Measurements from ENCODE around the gene HDX.
"Not testable (repeated sequence)": the region's sequence is repeated elsewhere in the genome, so short reads cannot be mapped to it uniquely, and the experiment has no call there.

Gene HDX, protein sequence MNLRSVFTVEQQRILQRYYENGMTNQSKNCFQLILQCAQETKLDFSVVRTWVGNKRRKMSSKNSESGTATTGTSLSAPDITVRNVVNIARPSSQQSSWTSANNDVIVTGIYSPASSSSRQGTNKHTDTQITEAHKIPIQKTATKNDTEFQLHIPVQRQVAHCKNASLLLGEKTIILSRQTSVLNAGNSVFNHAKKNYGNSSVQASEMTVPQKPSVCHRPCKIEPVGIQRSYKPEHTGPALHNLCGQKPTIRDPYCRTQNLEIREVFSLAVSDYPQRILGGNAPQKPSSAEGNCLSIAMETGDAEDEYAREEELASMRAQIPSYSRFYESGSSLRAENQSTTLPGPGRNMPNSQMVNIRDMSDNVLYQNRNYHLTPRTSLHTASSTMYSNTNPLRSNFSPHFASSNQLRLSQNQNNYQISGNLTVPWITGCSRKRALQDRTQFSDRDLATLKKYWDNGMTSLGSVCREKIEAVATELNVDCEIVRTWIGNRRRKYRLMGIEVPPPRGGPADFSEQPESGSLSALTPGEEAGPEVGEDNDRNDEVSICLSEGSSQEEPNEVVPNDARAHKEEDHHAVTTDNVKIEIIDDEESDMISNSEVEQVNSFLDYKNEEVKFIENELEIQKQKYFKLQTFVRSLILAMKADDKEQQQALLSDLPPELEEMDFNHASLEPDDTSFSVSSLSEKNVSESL

DNA sequence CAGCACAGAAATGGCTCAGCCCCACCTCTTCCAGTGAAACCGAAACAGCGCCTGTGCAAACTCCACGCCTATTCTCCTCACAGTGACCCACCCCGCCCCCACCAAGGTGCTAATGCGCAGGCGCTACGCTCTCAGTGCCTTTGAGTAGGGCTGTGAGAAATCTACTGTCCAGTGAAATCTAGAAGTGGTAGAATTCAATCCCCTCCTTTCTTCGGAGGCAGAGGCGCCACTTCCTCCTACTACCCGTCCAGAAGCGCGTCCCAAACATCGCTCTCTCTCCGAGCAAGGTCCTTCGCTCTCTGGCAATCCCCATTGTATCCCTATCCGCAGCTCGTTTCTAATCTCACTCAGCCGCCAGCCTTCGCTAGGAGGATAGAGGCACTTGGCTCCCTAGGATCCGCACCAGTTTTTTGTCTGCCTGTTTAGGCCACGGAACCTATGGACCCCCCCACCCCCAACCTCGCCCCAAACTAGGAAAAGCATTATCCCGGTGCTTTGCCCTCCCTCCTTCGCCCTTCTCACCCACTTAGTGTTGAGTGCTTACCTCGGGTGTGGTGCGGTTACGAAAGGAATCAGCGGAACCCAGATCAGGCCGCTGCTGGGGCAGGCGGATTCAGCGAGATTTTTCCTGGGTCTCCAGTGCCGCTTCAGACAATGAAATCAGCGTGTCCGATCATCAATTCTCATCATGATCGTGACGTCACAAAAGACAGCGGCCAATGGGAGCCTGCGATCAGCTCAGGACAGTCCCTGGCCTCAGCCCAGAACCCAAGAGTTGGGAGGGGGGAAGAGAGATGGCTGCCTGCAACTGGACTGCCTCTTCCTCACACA is at the start of gene HDX:
Gene HDX (minus strand): TSS at position 656 of the 831 bp plus-strand sequence. CDS start 27,056 bp downstream, outside the sequence.
- DNase-seq (ENCODE audit: low read depth, low spot score): peak; percentile 55

DNA sequence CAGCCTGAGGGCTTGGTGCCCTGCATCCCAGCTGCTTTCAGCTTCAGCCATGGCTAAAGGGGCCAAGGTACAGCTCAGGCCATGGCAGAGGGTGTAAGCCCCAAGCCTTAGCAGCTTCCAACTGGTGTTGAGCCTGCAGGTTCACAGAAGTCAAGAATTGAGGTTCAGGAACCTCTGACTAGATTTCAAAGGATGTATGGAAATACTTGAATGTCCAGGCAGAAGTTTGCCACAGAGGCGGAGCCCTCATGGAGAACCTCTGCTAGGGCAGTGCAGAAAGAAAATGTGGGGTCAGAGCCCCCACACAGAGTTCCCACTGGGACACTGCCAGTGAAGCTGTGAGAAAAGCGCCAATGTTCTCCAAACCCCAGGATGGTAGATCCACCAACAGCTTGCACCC is 39.1 kb upstream of the HDX start:
- not testable (repeated sequence) for DNase-seq (ENCODE audit: low read depth, low spot score)

DNA sequence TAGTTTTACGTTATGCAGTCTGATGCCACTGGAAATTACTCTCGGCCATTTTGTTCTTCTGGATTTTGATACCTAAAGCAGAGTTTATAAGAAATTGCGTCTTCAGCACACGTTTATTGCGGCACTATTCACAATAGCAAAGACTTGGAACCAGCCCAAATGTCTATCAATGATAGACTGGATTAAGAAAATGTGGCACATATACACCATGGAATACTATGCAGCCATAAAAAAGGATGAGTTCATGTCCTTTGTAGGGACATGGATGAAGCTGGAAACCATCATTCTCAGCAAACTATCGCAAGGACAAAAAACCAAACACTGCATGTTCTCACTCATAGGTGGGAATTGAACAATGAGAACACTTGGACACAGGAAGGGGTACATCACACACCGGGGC is 35.4 kb upstream of the HDX start:
- not testable (repeated sequence) for DNase-seq (ENCODE audit: low read depth, low spot score)

DNA sequence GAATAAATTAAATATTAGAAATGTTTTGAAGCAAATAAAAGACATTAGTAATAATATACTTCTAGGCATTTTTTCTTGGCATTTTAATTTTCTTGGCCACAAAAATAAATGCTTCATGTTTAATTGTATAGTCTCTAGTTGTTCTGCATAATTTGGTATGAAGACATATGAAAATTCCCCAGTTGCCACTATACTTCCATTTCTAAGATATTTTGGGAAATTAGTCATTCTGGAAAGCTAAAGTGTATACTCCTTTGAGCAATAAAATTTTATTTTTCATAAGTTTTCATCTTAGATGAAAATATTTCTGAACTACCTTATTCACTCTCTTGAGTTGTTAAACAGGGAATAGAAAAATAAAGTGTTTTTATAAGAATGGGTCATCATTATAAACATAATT is 13.8 kb downstream of the HDX start:
- no peak for DNase-seq (ENCODE audit: low read depth, low spot score)

DNA sequence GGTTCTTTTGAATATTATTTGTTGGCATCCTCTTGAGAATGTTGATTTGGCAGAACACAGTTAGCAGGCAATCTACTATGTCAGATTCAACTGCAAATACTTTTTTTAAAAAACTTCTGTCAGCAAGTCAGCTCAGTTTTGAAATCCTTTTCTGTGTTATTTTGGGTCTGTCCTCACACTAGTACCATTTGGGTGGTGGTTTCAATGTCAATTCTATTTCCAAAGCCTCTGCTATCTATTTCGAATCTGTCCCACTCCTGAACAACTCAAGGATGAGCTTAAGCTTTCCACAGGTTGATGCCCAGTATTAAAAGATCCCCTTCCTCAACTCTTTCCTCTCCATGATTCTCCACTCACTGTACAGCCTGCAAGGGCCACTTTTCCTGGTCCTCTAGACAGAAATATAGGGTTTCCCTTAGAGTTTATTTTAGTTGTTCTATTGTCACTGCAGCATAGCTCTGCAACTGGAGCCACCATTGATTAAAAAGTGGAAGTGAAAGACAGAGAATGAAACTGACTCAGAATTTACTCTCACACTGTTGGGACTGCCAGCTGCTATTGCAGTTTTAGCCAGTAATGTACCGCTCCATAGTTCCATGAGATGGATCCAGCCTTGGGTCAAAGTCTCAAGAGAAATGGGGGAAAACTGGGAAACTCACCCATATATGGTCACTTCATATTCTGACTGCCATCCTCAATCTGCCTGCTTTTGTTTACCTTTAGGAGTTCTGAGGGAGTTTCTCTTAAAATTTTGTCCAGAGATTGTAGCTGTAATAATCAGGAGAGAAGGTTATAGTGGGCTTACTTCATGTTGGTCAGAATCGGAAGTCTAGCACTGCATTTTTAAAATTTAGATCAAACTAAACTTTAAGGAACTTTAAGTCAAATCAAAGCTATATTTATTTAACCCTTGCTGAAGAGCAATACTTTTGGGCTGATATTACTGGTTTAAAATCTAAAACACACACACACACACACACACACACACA is 14.6 kb downstream of the HDX start:
- no peak for DNase-seq (ENCODE audit: low read depth, low spot score)

DNA sequence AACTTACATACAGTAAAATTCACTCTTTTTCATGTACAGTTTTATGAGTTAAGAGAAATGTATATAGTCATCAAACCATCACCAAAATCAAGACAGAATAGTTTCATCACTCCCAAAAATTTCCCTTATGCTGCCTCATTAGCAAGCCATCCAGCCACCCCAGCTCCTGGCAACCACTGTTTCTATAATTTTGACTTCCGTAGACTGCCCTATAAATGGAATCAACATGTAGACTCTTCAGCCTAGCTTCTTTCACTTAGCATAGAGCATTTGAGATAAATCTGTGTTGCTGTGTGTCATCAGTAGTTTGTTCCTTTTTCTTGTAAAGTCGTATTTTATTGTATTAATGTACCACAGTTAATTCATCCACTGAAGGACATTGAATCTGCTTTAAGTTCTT is 23.2 kb downstream of the HDX start:
- no peak for DNase-seq (ENCODE audit: low read depth, low spot score)

DNA sequence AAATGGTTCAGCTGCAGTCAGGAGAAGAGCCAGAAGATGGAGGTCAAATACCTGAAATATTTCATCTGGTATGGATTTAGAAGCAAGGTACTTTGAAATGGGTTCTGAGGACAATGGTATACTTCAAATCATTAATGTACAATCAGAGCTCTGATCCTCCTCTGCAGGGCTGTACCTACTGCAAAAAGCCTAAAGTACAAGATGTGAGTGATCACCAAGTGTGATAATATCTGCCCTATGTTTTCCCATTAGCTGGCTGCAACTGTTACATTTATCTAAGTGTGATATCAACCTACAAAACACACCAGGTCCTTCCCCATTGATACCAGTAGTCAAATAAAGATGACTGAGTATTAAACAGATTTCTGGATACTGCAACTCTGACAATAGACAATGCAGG is 25.1 kb downstream of the HDX start:
- DNase-seq (ENCODE audit: low read depth, low spot score): no peak

DNA sequence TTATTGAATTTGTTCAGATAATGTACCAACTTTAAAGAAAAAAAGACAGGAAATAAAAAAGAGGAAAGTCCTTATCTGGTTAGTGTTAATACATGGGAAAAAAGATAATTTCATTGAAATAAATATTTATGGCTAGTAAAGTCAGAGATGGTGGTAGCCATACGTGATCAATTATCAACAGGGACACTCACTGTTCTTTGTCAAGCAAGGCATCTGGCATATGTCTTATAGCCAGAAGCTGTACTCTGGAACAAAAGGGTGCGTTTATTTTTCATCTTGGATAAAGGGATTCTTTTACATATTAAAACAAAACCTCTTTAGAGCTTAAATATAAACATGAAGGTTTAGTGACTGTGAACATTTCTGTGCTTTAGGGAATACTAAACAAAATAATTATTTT is 26.7 kb downstream of the HDX start:
- no peak for DNase-seq (ENCODE audit: low read depth, low spot score)

DNA sequence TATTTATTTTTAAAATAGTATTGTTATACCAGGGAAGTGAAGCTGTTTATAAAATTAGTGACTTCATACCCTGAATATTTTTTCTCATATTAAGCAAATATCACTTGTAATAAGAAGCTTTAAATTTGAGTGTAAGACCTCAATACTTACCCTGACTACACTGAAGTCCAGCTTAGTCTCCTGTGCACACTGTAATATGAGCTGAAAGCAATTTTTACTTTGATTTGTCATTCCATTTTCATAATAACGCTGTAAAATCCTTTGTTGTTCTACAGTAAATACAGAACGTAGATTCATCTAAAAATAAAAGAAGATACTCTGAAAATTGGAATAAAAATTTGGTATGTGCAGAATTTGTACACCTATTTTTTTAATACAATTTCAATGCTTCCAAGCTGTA is 27.2 kb downstream of the HDX start:
- DNase-seq (ENCODE audit: low read depth, low spot score): no peak

DNA sequence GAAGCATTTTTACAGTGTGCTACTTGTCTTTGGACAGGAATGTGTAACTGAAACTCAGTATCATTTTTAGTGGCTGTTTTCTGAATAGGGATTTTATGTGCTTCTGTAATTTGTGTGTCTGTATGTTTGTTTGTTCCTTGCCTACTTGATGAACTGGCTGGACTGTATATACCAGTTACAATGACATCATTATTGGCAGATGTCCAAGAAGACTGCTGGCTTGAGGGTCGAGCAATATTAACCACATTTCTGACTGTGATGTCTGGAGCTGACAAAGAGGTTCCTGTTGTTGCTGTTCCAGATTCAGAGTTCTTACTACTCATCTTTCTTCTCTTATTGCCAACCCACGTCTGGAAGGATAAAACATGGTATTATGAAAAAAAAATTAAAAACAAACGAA is 33.0 kb downstream of the HDX start:
- peak; percentile 3 for DNase-seq (ENCODE audit: low read depth, low spot score)

DNA sequence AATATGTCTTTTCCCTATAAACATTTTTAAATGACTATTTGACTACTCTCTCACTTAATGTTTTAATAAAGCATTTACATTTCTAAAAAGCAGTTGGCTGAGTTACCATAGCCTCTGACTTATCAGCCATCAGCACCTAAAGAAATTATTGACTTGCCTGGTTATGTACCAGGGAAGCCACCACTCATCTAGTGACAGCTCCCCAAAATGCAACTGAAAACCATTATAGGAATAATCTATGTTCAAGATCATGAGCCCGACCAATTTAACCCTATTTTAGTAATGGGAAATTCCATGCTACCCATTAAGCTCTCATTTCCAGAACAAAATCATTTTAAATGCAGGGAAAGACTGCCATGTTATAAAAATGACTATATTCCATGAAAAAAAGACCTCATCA is 34.4 kb downstream of the HDX start:
- no peak for DNase-seq (ENCODE audit: low read depth, low spot score)

DNA sequence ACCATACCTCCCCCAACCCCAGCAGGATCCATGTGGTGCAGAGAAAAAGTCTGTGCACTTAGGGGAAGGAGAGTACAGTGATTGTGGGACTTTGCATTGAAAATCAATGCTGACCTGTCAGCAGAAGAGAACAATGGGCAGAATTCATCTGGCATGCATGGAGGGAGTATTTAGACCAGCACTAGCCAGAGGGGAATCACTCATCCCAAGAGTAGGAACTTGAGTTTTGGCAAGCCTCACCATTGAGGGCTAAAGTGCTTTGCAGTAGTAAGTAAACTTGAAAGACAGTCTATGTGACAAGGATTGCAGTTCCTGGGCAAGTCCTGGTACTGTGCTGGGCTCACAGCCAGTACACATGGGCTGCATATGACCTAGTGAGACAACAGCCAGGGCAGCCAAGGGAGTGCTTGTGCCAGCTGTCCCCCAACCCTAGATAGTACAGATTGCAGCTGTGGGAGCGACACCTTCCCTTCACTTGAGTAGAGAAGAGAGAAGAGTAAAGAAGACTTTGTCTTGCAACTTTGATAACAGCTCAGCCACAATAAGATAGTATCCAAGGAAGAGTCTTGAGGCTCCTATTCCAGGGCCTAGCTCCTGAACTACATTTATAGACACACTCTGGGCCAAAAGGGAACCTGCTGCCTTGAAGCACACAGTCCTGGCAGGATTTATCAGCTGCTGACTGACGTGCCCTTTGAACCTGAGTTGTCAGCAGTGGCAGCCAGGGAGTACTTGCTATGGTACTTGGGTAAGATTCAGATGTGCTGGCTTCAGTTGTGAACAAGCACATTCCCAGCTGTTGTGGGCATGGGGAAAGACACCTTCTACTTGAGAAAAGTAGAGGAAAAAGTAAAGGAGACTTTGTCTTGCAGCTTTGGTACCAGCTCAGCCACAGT is 48.7 kb downstream of the HDX start:
- DNase-seq (ENCODE audit: low read depth, low spot score): no peak

DNA sequence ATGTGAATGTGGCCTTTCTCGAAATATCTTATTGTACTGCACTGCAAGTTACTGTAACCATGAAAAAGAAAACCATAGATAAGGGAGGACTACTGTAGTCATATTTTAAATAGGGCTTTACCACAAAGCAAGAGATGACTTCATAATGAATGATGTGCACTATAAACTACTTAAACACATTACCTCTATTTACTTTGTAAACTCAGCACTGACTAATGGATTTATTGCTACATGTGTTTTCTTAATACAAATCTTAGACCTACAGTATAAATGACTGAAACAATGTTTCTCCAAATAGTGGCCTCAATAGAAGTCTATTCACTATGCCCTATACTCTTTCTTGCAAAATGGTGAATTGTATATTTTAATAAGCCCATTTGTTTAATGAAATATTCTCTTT is 61.1 kb downstream of the HDX start:
- DNase-seq (ENCODE audit: low read depth, low spot score): no peak

DNA sequence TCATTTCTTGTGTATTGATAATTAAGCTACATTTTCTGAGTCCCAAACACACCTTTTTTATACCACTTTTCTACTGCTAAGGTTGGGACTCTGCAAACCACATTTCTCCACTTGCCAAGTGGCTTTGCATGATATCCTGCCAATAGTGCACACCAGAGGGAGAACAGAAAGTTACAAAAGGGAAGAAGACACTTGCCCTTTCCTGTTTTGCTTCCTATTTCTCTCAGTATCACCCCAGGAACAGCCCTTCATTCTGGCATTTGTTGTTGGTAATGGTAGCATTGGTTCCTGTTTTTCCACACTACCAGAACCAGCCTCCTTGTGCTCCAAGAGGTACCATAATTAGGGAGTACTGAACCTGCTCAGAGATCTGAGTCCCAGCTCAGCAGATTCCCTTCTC is 87.1 kb downstream of the HDX start:
- DNase-seq (ENCODE audit: low read depth, low spot score): no peak

DNA sequence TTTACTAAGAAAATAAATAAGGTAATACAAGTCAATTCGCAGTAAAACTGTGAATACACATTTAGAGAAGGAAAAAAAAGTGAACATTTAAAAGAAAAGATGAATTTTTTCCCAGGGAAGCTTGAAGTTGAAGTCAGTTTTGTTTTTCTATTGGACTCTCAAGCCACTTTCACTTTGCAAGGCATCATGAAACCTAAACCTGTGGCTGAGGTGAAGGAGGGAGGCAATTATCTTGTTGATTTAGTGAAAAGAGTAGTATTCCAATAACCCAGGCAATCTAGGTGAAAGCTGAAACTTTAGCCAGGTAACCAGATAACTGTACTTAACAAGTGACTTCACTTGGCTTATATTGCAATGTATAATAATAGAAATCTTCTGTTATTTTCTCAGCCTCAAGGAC is 138.6 kb downstream of the HDX start:
- no peak for DNase-seq (ENCODE audit: low read depth, low spot score)

DNA sequence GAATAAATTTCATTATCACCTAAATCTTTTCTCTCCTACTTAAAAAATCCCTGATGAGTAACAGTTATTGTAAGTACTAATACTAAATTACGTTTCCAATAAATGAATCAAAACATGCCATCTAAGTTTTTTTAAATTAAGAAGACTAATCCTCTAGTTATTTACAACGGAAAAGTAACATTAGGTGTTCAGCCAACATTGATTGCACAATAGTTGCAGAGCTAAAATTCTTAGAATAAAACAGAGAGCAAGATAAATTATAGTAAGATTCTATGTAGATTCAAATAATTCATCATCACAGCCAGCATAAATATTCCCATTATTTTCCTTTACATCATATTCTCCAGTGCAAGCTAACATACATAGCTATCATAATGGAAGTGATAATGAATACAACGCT is 139.2 kb downstream of the HDX start:
- DNase-seq (ENCODE audit: low read depth, low spot score): no peak

DNA sequence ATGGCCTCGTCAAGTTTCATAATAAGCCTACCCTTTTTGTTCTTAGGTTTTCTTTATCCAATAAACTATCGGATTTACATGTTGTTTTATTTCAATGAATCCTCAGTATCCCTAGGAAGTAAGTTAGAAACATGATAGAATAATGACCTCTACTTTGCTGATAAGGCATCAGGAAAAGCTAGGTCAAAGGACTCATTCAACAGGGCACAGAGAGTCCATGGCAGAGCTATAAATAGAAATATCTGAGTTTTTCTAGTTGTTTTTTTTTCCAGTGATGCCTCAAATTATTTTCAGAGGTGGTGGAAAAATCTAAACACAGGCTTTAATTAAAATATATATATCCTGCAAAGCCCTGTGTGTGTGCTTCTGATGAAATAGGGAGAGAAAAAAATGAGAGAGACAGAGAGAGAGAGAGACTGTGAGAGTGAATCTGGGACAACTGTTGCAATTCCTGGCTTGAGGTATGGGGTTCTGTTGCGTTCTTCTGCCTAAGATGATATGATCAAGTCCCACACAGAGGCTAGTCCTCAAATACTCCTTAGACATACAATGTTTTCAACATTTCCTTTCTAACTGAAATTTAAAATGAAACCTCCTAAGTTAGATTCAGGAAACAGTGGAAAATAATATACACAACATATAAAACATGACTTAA is 139.9 kb downstream of the HDX start:
- no peak for DNase-seq (ENCODE audit: low read depth, low spot score)

DNA sequence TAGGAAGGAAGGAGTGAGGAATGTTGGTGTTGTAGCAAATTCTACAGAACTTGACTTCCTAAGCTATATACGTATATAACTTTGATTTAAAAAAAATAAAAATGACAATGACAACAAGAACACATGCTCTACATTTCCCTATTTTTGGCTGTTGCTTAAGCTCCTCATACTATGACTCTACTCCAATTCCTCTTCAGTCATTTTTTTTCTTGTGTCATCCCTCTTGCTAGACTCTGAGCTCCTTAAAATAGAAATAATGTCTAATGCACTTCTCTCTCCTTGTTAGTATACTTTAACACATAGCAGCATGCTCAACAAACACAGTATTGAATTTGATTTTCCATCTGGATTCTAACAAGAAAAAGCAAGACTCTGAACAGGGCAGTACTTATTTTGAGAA is 144.0 kb downstream of the HDX start:
- no peak for DNase-seq (ENCODE audit: low read depth, low spot score)

DNA sequence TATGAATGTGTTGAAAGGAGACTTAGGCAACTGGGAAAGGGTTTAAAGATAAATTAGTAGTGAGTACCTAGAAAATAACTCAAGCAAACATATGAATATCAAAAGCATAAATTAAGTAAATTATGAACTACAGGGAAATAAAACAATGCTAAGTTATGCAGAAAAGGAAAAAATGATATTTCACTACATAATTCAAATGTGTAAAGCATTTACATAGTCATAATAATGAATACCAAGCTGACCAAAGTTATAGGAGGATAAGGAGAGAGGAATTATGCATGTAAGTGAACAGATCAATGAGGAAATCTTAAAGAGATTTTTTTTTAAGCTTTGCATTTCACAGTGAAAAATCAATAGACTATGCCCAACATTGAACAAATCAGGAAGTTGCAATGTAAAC is 145.0 kb downstream of the HDX start:
- DNase-seq (ENCODE audit: low read depth, low spot score): no peak

DNA sequence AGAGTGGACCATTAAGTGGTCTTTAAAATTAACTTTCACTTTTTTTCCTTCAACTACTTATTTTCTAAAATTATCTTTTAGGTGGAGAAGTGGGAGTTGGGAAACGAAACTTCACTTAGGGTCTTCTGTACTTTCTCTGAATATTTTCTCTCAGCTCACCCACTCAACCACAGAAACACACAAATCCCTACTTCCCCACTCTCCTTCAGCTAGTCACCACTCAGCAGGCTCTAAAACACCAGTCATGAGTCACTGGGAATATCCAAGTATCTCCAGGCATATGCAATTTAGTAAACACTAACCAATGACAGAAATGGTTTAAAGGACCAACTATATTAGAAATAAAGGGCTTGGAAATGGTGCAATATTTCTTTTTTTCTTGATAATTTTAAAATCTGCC is 161.3 kb downstream of the HDX start:
- no peak for DNase-seq (ENCODE audit: low read depth, low spot score)
